GM13976 (cell line): ENCODE results near the gene TRAF2.

Source experiments
- DNase-seq: peaks from one replicate; pipeline ENCODE4 v3.0.0; 2012; ENCODE audit warnings: low spot score
- in situ Hi-C: fragments of 300-500 bp; cut with MboI; formaldehyde crosslinking; loops from one replicate; pipeline ENCODE4 v1.12.0; 2022; ENCODE audit warnings: low sequenced_read_pairs, mixed read lengths, inconsistent platforms; ENCODE audit not compliant: unreplicated experiment
- TF ChIP-seq, protein P1 (sequence below): IDR thresholded peaks from 2 replicates; pipeline ENCODE4 v1.5.1; 2012; ENCODE audit warnings: borderline replicate concordance, mild to moderate bottlenecking; ENCODE audit not compliant: insufficient read depth; ENCODE audit errors: extremely low read depth, missing control alignments, control extremely low read depth

TRAF2 gene

DNA sequence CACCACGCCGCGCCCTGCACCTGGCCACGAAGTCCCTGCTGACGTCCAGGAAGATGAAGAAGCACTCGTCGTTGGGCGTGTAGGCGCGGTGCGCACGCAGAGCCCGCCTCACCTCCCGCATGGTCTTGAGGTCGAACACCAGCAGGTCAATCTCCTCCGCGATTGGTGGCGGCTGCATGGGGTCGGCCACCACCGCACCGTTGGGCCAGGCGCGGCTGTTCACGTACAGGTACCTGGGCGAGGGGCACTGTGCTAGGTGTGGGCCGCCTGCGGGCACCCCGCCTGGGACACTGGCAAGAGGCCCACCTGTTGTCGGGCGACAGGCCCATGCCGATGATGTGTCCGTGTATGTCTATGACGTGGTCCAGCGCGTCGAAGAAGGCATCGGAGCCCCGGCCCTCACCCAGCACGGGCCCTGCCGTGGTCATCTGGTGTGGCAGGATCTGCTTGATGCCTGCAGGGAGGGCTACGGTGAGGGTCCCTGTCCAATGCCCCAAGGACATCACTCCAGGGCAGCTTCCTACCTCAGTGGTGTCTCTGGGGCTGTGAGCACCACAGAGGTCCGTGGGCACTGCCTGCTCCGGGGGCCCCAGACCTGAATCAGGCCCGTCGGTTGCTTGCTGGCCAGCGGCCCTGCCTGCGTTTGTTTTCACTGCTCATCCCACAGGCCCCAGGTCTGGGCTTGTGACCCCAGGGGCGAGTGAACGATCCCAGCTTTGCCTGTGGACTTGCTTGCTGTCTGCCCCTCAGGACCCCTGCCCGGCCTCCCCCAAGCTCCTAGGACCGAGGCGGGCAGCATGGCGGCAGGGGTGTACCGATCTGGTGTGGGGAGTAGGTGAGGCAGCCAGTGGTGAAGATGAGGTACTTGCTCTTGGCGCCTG lies 55.2 kb downstream of the TRAF2 start:
- in situ Hi-C loops, result no loop called here
- no peak for DNase-seq
- TF ChIP-seq, protein P1, sequence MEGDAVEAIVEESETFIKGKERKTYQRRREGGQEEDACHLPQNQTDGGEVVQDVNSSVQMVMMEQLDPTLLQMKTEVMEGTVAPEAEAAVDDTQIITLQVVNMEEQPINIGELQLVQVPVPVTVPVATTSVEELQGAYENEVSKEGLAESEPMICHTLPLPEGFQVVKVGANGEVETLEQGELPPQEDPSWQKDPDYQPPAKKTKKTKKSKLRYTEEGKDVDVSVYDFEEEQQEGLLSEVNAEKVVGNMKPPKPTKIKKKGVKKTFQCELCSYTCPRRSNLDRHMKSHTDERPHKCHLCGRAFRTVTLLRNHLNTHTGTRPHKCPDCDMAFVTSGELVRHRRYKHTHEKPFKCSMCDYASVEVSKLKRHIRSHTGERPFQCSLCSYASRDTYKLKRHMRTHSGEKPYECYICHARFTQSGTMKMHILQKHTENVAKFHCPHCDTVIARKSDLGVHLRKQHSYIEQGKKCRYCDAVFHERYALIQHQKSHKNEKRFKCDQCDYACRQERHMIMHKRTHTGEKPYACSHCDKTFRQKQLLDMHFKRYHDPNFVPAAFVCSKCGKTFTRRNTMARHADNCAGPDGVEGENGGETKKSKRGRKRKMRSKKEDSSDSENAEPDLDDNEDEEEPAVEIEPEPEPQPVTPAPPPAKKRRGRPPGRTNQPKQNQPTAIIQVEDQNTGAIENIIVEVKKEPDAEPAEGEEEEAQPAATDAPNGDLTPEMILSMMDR, result no peak

DNA sequence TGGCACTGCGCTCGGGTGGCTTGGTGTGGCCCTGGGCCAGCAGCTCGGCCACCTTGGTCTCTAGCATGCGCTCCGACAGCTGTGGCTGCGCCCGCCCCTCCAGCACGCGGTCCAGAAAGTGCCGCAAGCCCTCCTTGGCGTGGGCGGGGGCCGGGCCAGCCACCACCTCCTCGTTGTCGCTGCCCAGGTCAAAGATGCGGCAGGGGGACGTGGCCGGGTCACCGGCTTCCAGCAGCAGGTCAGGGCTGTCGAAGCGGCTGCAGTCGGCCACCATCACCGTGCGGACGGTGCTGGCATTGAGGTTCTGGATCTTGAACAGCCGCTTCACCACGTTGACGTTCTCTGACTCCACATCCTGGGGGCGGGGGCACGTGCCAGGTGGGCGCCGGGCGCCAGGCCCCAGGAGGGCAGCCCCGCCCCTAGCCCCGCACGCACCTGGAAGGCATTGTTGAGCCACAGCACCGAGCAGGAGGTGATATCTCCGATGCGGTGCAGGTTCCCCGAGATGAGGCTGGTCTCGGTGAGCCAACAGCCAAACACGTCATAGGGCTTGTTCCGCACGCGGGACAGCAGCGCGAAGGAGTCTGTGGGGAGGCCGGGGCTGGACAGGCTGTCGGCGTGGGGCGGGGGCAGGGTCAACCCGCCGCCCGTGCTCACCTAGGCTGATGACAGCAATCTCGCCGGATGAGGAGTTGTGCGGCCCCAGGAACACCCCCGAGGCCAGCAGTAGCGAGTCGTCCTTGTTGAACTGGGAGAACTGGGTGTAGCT lies 56.0 kb downstream of the TRAF2 start:
- in situ Hi-C loops, result no loop called here
- no peak for DNase-seq
- TF ChIP-seq, protein P1, result no peak

DNA sequence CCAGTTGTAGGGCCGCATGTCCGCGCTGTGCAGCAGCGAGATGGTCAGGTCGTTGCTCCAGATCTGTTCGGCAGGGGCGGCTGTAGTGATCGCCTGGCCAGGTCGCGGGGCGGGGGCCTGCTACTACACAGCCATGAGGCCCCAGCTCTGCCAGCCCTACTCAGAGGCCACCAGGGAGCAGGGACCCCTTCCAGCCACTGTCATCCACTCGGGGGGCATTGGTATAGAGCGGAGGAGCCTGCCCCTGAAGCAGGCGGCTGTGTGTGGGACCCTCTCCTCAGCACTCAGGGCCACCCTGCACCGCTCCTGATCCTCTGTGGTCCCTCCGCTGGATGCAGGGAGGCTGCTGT lies 56.5 kb downstream of the TRAF2 start:
- TF ChIP-seq, protein P1, result no peak
- in situ Hi-C loops, result no loop called here
- DNase-seq, result no peak

DNA sequence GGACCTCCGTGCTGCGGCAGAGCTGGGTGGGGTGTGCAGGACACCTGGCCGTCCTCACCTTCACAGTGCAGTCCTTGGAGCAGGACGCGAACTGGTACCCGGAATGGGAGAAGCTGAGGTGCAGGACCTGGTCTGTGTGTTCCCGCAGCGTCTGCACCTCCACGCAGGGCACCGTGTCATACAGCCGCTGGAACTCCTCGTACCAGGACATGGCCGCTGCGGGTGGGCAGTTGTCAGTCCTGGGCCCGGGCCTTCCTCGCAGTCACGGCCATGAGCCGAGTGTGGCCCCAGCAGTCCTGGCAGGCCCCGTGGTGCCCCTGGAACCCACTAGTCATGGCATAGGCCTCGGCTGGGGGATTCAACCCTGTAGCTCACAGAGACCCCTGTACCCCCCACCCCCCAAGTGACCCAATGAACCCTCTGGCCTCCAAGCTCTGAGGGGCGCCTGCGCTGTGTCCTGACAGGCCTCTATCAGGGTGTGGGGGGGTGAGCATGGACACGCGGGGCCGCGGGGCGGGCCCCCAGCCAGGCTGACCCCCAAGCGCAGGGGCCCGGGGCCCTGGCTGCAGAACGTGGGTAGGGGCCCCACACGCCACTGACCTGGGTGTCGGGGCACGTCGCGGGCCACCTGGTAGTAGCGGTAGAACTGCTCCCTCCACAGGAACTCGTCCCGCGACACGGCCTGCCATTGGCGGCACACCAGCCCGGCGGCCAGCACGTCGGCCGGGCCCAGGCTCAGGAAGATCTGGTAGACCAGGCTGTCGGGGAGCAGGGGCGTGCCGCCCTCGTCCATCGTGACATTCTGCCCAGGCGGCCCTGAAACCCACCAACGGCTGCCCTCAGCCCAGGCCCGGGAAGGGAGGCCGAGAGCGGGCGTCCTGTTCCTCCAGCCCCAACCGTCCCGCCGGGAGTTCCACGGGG lies 57.2 kb downstream of the TRAF2 start:
- TF ChIP-seq, protein P1, result peak; percentile 13
- peak; percentile 78 for DNase-seq
- in situ Hi-C loops, result no loop called here

DNA sequence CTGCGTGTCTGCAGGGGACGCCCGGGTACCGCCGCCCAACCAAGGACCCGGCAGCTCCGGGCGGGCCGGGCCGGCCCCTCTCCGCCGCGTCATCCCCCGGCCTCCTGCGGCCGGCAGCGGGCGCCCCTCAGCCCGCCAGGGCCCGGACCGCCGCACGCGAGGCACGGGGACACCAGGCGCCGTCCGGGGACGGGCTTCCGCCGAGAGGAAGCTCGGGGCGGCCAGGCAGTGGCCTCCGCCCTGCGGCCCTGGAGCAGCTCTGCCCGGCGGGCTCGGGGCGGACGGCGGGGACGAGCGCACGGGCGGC lies 57.8 kb downstream of the TRAF2 start:
- in situ Hi-C loops, result no loop called here
- TF ChIP-seq, protein P1, result peak; percentile 36
- peak; percentile 88 for DNase-seq
